OCI-LY7 (cell line): ENCODE data around the gene CTNNBL1.

Source experiments
- EZH2phosphoT487 ChIP-seq: fragments of 200-600 bp; sonication (generic); IDR thresholded peaks from 2 replicates; pipeline ENCODE4 v1.6.1; 2018; ENCODE audit warnings: low read depth, borderline replicate concordance, mild to moderate bottlenecking, mixed run types, antibody characterized with exemption, low read length, moderate library complexity, mixed read lengths
- TF ChIP-seq, protein P1 (sequence below): fragments of 200-600 bp; sonication (generic); conservative IDR thresholded peaks from 2 replicates; pipeline ENCODE4 v1.5.1; 2014; ENCODE audit warnings: mild to moderate bottlenecking, antibody characterized with exemption, low read length, moderate library complexity, mixed read lengths

DNA sequence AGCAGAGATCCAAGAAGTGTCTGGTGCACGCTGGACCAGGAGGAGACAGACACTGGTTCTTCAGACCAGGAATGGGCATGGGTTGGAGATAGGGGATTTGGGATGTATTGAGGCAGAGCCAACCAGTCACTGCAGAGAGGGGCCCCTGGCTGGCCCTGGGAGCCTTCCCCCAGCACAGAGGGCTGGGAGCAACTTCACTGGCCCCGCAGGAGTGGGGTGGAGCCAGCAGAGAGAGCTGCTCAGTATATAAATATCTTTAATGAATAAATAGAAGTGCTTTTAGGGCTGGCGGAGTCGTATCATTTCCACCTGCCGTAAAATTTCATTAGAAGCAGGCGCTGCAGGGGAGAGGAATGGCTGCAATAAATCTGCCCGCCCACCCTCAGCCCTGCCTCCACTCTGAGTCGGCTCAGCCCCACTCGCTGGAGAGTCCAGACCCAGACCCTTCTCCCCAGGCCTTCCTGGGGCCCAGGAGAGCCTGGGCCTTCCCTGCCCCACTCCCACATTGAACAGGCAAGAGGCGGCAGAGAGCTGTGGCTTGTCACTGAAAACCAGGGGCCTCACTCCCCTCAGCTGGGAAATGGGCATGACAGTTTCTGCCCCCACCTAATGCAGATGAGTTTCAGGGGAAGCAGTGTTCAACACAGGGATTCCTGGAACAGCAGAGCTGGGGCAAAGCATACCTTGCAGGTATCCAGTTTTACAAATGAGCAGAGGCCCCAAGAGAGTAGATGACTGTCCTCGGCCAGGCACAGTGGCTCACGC is 185.2 kb downstream of the CTNNBL1 start:
- TF ChIP-seq, protein P1, sequence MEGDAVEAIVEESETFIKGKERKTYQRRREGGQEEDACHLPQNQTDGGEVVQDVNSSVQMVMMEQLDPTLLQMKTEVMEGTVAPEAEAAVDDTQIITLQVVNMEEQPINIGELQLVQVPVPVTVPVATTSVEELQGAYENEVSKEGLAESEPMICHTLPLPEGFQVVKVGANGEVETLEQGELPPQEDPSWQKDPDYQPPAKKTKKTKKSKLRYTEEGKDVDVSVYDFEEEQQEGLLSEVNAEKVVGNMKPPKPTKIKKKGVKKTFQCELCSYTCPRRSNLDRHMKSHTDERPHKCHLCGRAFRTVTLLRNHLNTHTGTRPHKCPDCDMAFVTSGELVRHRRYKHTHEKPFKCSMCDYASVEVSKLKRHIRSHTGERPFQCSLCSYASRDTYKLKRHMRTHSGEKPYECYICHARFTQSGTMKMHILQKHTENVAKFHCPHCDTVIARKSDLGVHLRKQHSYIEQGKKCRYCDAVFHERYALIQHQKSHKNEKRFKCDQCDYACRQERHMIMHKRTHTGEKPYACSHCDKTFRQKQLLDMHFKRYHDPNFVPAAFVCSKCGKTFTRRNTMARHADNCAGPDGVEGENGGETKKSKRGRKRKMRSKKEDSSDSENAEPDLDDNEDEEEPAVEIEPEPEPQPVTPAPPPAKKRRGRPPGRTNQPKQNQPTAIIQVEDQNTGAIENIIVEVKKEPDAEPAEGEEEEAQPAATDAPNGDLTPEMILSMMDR: no peak
- TF ChIP-seq EZH2phosphoT487: no peak
